ENCODE results near the gene TMEM179B. TPM values are rescaled to one million over a fixed set of nuclear protein-coding genes. Genes with fewer than 3 reads are reported as not detected.
A peak's percentile ranks its signal among the peaks of the same experiment; 100 is the strongest.

Gene TMEM179B
- total RNA-seq, 2 donors from 2014 or later: 42.5 to 44.8 TPM

- Histone ChIP-seq H3K4me1 (peaks cover 0 to 10% of the 10 kb centered on the region in 2 donors), H3K27ac (no peak overlapping the region), H3K36me3 (peaks cover 18% of the 10 kb centered on the region), H3K27me3 (no peaks in the 10 kb centered on the region), H3K4me3 (no peak overlapping the region), H3K9me3 (no peaks in the 10 kb centered on the region)
- TF ChIP-seq CTCF (IDR thresholded peaks at IDR 0.05): no peak
- no peak for DNase-seq (ENCODE audit: low spot score)
Observed at GRCh38 chr11:62782753-62783152, 4.4 kb upstream of the TMEM179B start.

GRCh38 chr11:62786318-62787004 is 741 bp upstream of the TMEM179B start:
- Histone ChIP-seq H3K36me3 (peaks cover 19% of the 10 kb centered on the region), H3K4me3 (peak overlapping the region; percentile 90 to 99), H3K27me3 (no peaks in the 10 kb centered on the region), H3K4me1 (peaks cover 0 to 38% of the 10 kb centered on the region in 2 donors), H3K9me3 (no peaks in the 10 kb centered on the region), H3K27ac (peak overlapping the region; percentile 98 to 100)
- peak; percentile 92 for DNase-seq (ENCODE audit: low spot score)
- peak; percentile 89 to 94 for TF ChIP-seq CTCF (IDR thresholded peaks at IDR 0.05)

GRCh38 chr11:62788991-62789390 is 1.8 kb downstream of the TMEM179B start:
- Histone ChIP-seq H3K9me3 (no peaks in the 10 kb centered on the region), H3K27me3 (no peaks in the 10 kb centered on the region), H3K36me3 (peaks cover 27% of the 10 kb centered on the region), H3K4me1 (peaks cover 0 to 47% of the 10 kb centered on the region in 2 donors), H3K4me3 (no peak overlapping the region), H3K27ac (no peak overlapping the region)
- TF ChIP-seq CTCF (IDR thresholded peaks at IDR 0.05): no peak
- DNase-seq (ENCODE audit: low spot score): no peak

GRCh38 chr11:62789576-62789975 is 2.4 kb downstream of the TMEM179B start:
- Histone ChIP-seq H3K4me1 (peaks cover 0 to 47% of the 10 kb centered on the region in 2 donors), H3K27me3 (no peaks in the 10 kb centered on the region), H3K36me3 (peaks cover 33% of the 10 kb centered on the region), H3K4me3 (no peak overlapping the region), H3K27ac (no peak overlapping the region), H3K9me3 (no peaks in the 10 kb centered on the region)
- TF ChIP-seq CTCF (IDR thresholded peaks at IDR 0.05): no peak
- DNase-seq (ENCODE audit: low spot score): no peak

GRCh38 chr11:62791501-62792201 is 4.4 kb downstream of the TMEM179B start, which contains the start of gene TMEM223:
TSS of gene TMEM223 (minus strand) at chr11:62792006. CDS start at chr11:62791994, 12 bp downstream.
- Histone ChIP-seq H3K9me3 (no peaks in the 10 kb centered on the region), H3K36me3 (peaks cover 54% of the 10 kb centered on the region), H3K4me3 (peak within 1 kb of the TSS; percentile 84 to 95), H3K27me3 (no peaks in the 10 kb centered on the region), H3K27ac (peak within 1 kb of the TSS; percentile 85 to 86), H3K4me1 (peaks cover 0 to 37% of the 10 kb centered on the region in 2 donors)
- TF ChIP-seq CTCF (IDR thresholded peaks at IDR 0.05): peak in 1 of 2 donors; percentile 42
- peak; percentile 83 for DNase-seq (ENCODE audit: low spot score)

Measured in right atrium auricular region (tissue), 2 donors.